H1 (cell line): ENCODE results near the gene HSPB1. TPM values are rescaled to one million over a fixed set of nuclear protein-coding genes. Genes with fewer than 3 reads are reported as not detected.

Experiments used
- CHD7 ChIP-seq: fragments of 300-600 bp; sonication (generic); IDR thresholded peaks from 2 replicates; pipeline ENCODE4 v1.7.1; 2012; ENCODE audit warnings: low read length, moderate library complexity, mild to moderate bottlenecking, inconsistent platforms; ENCODE audit not compliant: insufficient replicate concordance
- RXRA ChIP-seq: IDR thresholded peaks from 2 replicates; pipeline ENCODE4 v1.6.1; 2011; ENCODE audit warnings: low read depth, mild to moderate bottlenecking, low read length, moderate library complexity; ENCODE audit not compliant: insufficient read depth
- TAF1 ChIP-seq: IDR thresholded peaks from 2 replicates; pipeline ENCODE4 v1.6.1; 2011; ENCODE audit warnings: mild to moderate bottlenecking, low read depth, low read length
- TEAD4 ChIP-seq: IDR thresholded peaks from 2 replicates; pipeline ENCODE4 v1.6.1; 2012; ENCODE audit warnings: low read depth, low read length, inconsistent platforms, mixed read lengths
- polyA plus RNA-seq, 7 experiments: library from polyadenylated mRNA; depleted of rRNA in 3 of 7; stranded (reverse) in 5 of 7; unstranded in 2 of 7; fragments of >200 nt in 5 of 7; fragments of 200-250 nt in 2 of 7; gene quantifications; 1 replicate in 5 of 7; 2 replicates in 1 of 7; 4 replicates in 1 of 7; pipeline versions ENCODE4 v1.2.1 to v1.2.3, GENCODE V29; 2011 to 2013; ENCODE audit warnings: missing spikeins in 2 of 7, mixed read lengths in 2 of 7
- total RNA-seq: library from RNA; stranded (reverse); fragmentation: NEBNext Ultra II Directional; extraction: Animal tissue kit (Norgen Biotek cat#: 25700); gene quantifications from 2 replicates; pipeline ENCODE4 v1.2.1, GENCODE V29; 2021

The HSPB1 gene
- total and polyA plus RNA-seq, 2 of the 8 experiments (the other 6 are each of a cell fraction or from before 2014, with no cell fraction given): 165 to 254 TPM

- TF ChIP-seq CHD7: no peak
- TF ChIP-seq RXRA: no peak
- TF ChIP-seq TEAD4: no peak
- no peak for TF ChIP-seq TAF1
Observed at GRCh38 chr7:76260171-76260703, 42.2 kb upstream of the HSPB1 start (continued).
